Measurements from ENCODE around the gene PRKCD.

DNA sequence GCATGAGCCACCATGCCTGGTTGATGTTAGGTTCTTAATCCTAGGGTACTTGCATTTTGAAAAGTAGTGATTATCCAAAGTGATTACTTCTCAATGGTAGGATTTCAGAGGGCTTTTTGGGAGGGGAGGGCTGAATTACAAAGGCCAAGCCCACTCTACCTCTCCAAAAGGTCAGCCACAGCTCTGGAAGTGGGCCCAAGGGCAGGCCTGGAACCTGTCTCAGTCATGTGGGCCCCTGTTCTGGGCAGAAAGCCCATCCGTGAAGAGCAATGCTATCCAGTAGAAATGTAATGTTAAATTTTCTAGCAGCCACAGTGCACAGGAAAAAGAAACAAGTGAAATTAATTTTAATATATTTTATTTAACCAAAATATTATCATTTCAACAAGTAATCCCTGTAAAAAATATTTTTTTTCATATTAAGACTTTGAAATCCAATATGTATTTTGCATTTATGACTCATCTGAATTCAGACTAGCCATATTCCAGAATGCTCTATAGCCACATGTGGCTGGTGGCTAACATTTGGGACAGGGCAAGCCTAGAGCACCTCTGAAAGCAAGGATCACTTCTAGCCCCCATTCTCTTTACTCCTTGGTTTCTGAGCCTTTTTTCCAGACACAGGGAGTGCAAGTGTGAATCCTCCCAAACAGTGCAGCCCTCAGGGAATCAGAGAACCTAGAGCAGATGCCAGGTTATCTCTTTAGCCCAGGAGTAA lies 47.6 kb upstream of the PRKCD start:
- TF ChIP-seq POLR2A (IDR thresholded peaks at IDR 0.05) (no peak), POLR2AphosphoS5 (IDR thresholded peaks at IDR 0.05) (no peak), EP300 (IDR thresholded peaks at IDR 0.05) (no peak)
- TF ChIP-seq, protein P1, sequence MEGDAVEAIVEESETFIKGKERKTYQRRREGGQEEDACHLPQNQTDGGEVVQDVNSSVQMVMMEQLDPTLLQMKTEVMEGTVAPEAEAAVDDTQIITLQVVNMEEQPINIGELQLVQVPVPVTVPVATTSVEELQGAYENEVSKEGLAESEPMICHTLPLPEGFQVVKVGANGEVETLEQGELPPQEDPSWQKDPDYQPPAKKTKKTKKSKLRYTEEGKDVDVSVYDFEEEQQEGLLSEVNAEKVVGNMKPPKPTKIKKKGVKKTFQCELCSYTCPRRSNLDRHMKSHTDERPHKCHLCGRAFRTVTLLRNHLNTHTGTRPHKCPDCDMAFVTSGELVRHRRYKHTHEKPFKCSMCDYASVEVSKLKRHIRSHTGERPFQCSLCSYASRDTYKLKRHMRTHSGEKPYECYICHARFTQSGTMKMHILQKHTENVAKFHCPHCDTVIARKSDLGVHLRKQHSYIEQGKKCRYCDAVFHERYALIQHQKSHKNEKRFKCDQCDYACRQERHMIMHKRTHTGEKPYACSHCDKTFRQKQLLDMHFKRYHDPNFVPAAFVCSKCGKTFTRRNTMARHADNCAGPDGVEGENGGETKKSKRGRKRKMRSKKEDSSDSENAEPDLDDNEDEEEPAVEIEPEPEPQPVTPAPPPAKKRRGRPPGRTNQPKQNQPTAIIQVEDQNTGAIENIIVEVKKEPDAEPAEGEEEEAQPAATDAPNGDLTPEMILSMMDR (IDR thresholded peaks at IDR 0.05), result no peak
